HG03457 (cell line): ENCODE results near the gene CPLX3.
A peak's percentile ranks its signal among the peaks of the same experiment; 100 is the strongest.

Source experiments
- ATAC-seq: cut with Tn5 transposase; IDR thresholded peaks from one replicate; pipeline ENCODE4 v1.9.1; 2021; ENCODE audit warnings: moderate number of reproducible peaks; ENCODE audit not compliant: unreplicated experiment

Gene CPLX3

DNA sequence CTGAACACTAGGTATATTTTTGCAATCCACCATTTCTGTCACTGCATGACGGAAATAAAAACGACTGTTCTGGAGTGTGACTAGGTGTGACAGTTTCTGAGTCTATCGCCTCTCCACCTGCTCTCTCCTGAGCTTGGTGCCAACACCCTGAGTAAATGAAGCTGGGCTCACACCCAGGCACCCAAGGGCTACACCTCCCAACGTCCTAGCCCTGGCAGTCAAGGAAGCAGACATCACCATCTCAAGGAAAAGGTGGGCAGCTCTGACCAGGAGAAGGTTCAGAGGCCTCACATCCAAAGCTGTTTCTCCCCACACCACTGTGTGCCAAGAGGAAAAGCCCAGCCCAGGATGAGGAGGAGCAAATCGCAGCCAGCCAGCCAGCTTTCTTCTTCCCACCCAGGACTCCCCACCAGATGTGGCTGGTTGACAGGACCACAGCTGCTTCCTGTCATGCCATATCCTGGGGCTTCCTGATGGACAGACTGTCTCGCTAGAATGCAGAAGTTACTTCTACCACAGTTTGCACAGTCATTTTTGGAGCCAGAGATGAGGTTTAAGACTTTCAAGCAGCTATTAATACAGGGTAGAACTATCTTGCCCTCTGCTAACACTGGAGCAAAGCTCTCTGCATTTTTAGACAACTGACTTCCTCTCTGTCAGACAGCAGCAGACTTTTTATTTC is 43.4 kb downstream of the CPLX3 start:
- ATAC-seq, result peak; percentile 39

DNA sequence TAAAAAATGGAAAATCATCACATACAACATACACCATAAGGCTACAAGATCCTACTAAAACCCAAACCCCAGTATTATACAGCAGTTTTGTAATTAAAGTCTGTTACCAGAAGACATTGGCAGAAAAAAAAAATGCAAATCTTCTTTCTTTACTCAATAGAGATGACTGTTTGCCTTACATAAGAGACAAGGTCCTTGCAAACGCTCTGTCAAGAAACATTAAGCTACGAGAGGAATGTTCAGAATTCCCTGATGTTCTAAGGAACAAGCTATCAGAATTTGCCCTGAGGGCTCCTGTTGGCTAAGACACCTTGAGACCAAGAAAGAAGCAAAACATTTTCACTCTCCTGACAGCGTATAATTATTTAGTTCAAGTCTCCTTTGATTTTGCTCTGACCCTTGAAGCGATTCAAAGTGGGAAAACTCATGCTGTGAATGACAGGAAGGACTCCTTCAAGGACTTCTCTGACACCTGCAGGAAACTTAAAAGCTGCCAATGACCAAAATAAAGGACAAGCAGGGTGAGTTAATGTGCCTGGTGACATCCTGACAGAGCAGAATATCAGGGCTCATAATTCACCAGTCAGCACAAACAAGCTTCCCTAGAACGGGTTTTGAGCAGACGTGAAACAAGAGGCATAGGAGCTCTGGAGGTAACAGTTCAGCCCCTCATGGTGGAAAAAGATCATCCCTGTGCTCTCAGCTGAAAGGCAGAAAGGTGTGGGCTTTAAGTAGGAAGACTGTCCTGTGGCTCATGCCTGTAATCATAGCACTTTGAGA is 44.2 kb downstream of the CPLX3 start:
- ATAC-seq, result no peak

DNA sequence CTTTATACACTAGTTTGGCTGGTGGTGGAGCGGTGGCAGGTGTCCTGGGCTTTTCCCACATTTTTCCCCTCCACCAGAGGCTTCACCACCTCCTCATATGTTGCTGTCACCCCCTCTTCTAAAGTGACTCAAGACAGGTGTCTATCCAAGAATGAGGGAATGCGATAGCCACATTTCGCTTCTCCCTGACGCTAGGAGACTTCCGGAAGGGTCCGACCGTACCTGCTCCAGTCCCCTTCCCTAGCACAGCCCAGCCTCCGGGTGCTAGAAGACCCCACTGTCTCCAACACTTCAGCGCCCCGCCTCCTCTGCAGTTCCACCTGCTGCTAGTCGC is 46.2 kb downstream of the CPLX3 start:
- no peak for ATAC-seq

DNA sequence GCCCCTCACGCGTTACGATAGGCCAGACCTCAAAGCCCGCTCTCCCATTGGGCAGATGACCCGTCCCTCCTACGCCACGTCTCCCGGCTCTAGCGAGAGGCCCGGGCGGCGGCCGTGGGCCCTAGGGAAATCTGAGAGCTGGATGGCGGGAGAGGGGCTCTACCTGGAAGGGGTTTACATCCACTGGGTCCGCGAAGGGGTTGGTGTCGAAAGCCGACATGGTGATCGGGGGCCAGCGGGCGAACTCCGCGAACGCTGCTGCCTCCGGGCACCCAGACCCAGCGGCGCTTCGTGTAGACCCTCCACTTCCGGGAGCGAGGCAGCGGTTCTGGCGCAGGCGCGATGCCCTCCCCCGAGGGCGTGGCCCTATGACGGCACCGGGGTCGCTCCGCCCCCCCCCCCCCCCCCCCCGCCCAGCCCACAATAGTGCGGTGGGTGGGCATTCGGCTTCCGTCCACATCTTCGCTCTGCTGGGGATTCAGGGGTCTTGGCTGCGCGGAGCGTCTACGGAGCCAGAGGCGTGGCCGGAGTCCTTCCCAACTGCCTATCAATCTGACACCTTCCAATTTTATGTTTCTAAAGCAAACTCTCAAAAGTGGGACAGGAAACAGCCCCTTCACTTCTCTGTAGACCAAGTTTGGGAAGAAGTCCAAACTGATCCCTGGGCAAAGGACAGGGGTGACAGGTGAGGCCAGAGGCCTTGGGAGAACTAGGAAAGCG is 46.8 kb downstream of the CPLX3 start, which contains the start of gene SCAMP2:
Gene SCAMP2, minus strand, starts transcription at position 330 of the 720 bp plus-strand sequence. Its CDS starts 110 bp downstream, at position 220.
- ATAC-seq, result peak; percentile 71

DNA sequence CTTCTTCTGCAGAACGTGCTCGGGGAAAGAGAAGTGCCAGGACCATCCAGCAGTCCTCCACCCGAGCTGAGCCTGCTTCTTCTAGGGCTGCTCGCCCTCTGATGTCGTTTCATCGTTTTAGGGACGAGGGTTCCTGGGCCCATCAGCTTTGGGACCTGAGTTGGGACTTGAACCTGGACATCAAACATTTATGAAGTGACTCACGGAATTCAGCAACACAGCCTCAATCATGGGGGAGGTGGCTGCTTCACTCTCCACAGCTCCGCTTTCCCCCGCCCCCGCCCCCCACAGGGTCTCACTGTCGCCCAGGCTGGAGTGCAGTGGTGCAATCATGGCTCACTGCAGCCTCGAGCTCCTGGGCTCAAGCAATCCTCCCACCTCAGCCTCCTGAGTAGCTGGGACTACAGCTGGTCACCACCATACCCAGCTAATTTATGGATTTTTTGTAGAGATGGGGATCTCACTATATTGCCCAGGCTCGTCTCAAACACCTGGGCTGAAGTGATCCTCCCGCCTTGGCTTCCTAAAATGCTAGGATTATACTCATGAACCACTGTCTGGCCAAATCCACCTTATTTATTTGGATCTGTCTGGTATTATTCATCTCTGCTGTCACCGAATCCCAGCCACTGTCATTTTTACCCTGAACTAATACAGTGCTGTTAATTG is 47.5 kb downstream of the CPLX3 start:
- no peak for ATAC-seq

DNA sequence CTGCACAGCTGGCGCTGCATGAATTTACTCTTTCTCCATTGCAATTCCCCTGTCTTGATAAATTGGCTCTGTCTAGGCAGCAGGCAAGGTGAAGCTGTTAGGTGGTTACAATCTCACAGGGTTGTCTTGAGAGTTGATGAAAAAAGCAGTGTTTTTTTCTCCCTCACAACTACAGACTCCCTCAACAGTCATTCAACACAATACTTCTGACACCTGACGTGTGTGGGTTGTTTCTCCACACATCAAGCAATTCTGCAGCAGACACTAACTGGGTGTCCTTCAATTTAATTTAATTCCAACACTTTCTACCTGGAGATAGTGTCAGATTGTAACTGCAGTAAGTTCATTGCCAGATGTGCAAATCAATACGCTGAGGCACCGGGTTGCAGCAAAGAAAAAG is 51.8 kb downstream of the CPLX3 start:
- no peak for ATAC-seq
